CD4-positive, alpha-beta T cell treated with Interleukin-6 for 4 hours (primary cell): ENCODE results near the gene STT3B.

Experiments used
- DNase-seq: peaks from one replicate; pipeline ENCODE4 v3.0.0-alpha.2; 2020; ENCODE audit warnings: mixed read lengths

The STT3B gene

GRCh38 chr3:31654998-31655397, 122.3 kb downstream of the STT3B start:
- no peak for DNase-seq

- DNase-seq, result no peak
Observed at GRCh38 chr3:31659246-31659645, 126.5 kb downstream of the STT3B start.

- no peak for DNase-seq
Observed at GRCh38 chr3:31661286-31661685, 128.6 kb downstream of the STT3B start.

- no peak for DNase-seq
Observed at GRCh38 chr3:31661993-31662670, 129.4 kb downstream of the STT3B start.

GRCh38 chr3:31664031-31664430, 131.3 kb downstream of the STT3B start:
- no peak for DNase-seq

GRCh38 chr3:31667582-31667981, 134.9 kb downstream of the STT3B start:
- no peak for DNase-seq

GRCh38 chr3:31668242-31668641, 135.5 kb downstream of the STT3B start:
- no peak for DNase-seq

GRCh38 chr3:31670136-31670535, 137.4 kb downstream of the STT3B start:
- DNase-seq, result no peak

GRCh38 chr3:31670722-31671121, 138.0 kb downstream of the STT3B start:
- no peak for DNase-seq

- no peak for DNase-seq
Observed at GRCh38 chr3:31671451-31671850, 138.7 kb downstream of the STT3B start.

- no peak for DNase-seq
Observed at GRCh38 chr3:31671976-31672375, 139.3 kb downstream of the STT3B start.

- no peak for DNase-seq
Observed at GRCh38 chr3:31673950-31674349, 141.2 kb downstream of the STT3B start.

GRCh38 chr3:31676556-31676955, 143.8 kb downstream of the STT3B start:
- DNase-seq, result no peak

GRCh38 chr3:31680072-31680870, 147.5 kb downstream of the STT3B start:
- no peak for DNase-seq
